Ectodermal cell (in vitro differentiated cells): ENCODE results near the gene ZNF263. TPM values are rescaled to one million over a fixed set of nuclear protein-coding genes. Genes with fewer than 3 reads are reported as not detected.

ENCODE experiments used
- H3K27ac ChIP-seq: 2 replicates; pipeline ENCODE4 v1.7.0; 2013; ENCODE audit warnings: mild to moderate bottlenecking, low read depth, low read length; ENCODE audit not compliant: insufficient read depth, poor library complexity, severe bottlenecking
- H3K27me3 ChIP-seq: 2 replicates; pipeline ENCODE4 v1.7.0; 2013; ENCODE audit warnings: mild to moderate bottlenecking, low read length; ENCODE audit not compliant: insufficient read depth, control insufficient read depth, poor library complexity, severe bottlenecking
- H3K36me3 ChIP-seq: one replicate; pipeline ENCODE4 v1.7.0; 2013; ENCODE audit warnings: low read length; ENCODE audit not compliant: control insufficient read depth, insufficient read depth
- H3K4me1 ChIP-seq: one replicate; pipeline ENCODE4 v1.7.0; 2013; ENCODE audit warnings: low read length; ENCODE audit not compliant: control insufficient read depth, insufficient read depth
- H3K4me3 ChIP-seq: 2 replicates; pipeline ENCODE4 v1.7.0; 2013; ENCODE audit warnings: low read depth, low read length, control low read depth; ENCODE audit not compliant: insufficient read depth
- H3K9me3 ChIP-seq: 2 replicates; pipeline ENCODE4 v1.7.0; 2013; ENCODE audit warnings: mild to moderate bottlenecking, low read length, moderate library complexity; ENCODE audit not compliant: control insufficient read depth
- WGBS, 2 experiments: methylation state at CpG; one replicate each; pipeline ENCODE4 v1.1.7; 2013; ENCODE audit warnings: missing lambda C conversion rate in 2 of 2; 5-methylcytosine and 5-hydroxymethylcytosine counted together
- polyA plus RNA-seq, 4 experiments: library from polyadenylated mRNA; stranded (reverse); fragments of 50-300 nt; gene quantifications; one replicate each; pipeline ENCODE4 v1.2.3, GENCODE V29; 2013

ZNF263 gene
- polyA plus RNA-seq (2013, experiment 1 of 4) = 30.6 TPM
- 33.7 TPM for polyA plus RNA-seq (2013, experiment 2 of 4)
- 28.4 TPM for polyA plus RNA-seq (2013, experiment 3 of 4)
- polyA plus RNA-seq (2013, experiment 4 of 4) = 33.2 TPM

DNA sequence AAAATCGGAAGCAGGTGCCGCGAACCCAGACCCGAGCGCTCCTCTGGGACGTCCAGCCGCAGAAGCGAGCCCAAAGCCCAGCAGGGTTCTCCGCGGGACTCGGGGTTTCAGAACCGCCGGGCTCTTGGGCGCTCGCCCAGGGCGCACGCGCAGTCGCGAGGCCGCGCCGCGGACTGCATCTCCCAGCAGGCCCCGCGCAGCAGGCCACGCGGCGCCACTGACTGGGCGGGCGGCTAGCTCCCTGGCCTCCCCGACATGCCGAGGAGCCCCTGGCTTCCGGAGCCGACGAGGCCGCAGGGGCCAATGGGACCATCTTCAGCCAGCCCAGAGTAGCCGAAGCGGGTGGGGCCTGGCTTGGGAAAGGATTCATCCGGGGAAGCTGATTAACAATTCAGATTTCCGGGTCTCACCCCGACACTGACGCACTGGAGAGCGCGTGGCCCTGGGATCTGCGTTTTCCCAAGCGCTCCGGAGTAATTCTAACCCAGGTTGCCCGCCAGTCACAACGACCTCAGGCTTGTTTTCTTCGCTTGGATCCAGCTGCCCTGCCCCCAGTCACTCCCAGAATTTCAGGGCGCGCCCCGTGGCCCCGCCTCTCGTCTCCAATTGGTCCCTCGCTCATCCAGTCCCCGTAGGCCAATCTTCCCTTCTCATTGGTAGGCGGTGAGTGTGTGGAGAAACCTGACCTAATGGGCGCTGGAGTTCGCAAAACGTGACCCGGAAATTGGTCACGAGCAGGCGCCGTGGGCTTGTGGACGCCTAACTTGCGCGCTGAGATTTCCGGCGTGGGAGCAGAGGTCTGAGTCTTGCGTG, at the start of gene ZNF263:
Gene ZNF263 (plus strand): TSS at position 762 of the 813 bp plus-strand sequence. CDS start 328 bp downstream, outside the sequence.
- H3K9me3 ChIP-seq = peaks cover 2% of the 10 kb centered on the region
- no peaks in the 10 kb centered on the region for H3K27me3 ChIP-seq
- 0% methylated on average over 72 of the region's 72 CpGs for WGBS, 2 experiments
- peak within 1 kb of the TSS; percentile 96 for H3K4me3 ChIP-seq
- peaks cover 12% of the 10 kb centered on the region for H3K4me1 ChIP-seq
- peaks cover 30% of the 10 kb centered on the region for H3K36me3 ChIP-seq
- peak within 1 kb of the TSS; percentile 97 for H3K27ac ChIP-seq

GRCh38 chr16:3234543-3234856, 48.8 kb upstream of the ZNF263 start:
- no peaks in the 10 kb centered on the region for H3K9me3 ChIP-seq
- 4% methylated on average over 18 of the region's 18 CpGs for WGBS, 2 experiments

GRCh38 chr16:3234857-3235561, 48.3 kb upstream of the ZNF263 start, which contains the start of gene ZNF200:
Gene ZNF200 (minus strand): TSS chr16:3235158. CDS start chr16:3233755, 1,403 bp downstream.
- H3K4me1 ChIP-seq = no peaks in the 10 kb centered on the region
- H3K27ac ChIP-seq = peak within 1 kb of the TSS; percentile 27
- H3K27me3 ChIP-seq = no peaks in the 10 kb centered on the region
- WGBS, 2 experiments = 0% methylated on average over 50 to 53 of the region's 59 CpGs
- peak within 1 kb of the TSS; percentile 87 for H3K4me3 ChIP-seq
- H3K36me3 ChIP-seq = peaks cover 14% of the 10 kb centered on the region
- H3K9me3 ChIP-seq = no peaks in the 10 kb centered on the region

More at GRCh38 chr16:3234543-3234856, 48.8 kb upstream of the ZNF263 start:
- Histone ChIP-seq H3K4me3 (peak overlapping the region; percentile 87), H3K27ac (no peak overlapping the region), H3K4me1 (no peaks in the 10 kb centered on the region), H3K36me3 (peaks cover 14% of the 10 kb centered on the region), H3K27me3 (no peaks in the 10 kb centered on the region)

DNA sequence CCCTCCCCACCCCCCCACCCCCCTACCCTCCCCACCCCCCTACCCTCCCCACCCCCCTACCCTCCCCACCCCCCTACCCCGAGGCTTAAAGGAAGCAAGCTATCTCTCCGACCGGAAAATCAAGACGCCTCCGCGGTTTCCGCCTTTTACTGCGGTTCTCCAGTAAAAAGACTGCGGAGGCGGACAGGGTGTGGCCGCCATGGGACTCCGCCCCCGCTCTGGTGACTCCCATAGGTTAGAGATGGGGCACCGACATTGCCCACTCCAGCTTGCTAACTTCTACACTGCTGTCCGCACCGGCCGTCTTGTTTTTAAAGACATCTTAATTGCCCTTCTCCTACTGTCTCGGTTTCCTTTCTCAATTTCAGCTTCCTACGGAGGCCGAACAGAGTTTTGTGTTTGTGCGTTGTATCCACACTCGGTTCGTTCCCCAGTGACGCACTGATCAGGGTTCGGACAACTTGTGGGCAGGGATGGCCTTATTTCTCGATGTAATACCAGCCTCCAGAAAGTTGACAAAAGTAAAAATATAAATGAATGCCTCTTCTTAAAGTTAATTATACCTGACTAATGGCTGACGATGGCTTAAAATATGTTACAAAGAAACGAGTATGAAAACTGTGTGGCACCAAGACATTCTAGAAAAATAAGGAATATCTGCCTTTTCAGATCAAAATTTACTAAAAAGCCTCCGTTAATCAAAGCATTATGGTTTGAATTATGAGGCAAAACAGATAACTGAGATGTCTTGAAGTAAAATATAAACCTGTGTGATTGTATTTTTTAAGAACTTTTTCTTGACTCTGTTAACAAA, 47.2 kb upstream of the ZNF263 start:
- H3K4me1 ChIP-seq = no peaks in the 10 kb centered on the region
- H3K27me3 ChIP-seq = no peaks in the 10 kb centered on the region
- H3K4me3 ChIP-seq = no peak overlapping the region
- WGBS, 2 experiments = 91 to 93% methylated on average over 27 to 29 of the region's 29 CpGs
- no peaks in the 10 kb centered on the region for H3K9me3 ChIP-seq
- no peak overlapping the region for H3K27ac ChIP-seq
- peaks cover 14% of the 10 kb centered on the region for H3K36me3 ChIP-seq

- 70 to 74% methylated on average over 5 of the region's 5 CpGs for WGBS, 2 experiments
- Histone ChIP-seq H3K36me3 (no peaks in the 10 kb centered on the region), H3K9me3 (no peaks in the 10 kb centered on the region), H3K27ac (no peak overlapping the region), H3K4me1 (no peaks in the 10 kb centered on the region), H3K4me3 (no peak overlapping the region), H3K27me3 (no peaks in the 10 kb centered on the region)
Observed at GRCh38 chr16:3241761-3242160, 41.5 kb upstream of the ZNF263 start.

DNA sequence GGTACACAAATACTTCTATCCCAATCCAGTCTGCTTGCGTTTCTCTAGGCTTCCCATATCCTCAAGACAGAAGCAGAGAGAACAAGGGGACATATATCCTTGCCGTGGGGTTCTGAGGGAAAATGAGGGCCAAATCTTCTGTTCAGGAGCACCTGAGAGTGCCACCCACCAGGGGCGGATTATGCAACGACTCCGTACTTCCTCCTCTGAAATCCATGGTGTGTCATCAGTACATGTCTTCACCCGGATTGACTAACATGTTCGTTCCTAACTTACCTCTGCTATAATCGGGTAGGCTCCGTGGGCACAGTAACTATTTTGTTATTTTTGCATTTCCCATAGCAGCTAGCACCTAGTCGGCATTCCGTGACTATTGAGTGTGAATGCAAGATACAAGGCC, 40.6 kb upstream of the ZNF263 start:
- Histone ChIP-seq H3K4me3 (no peak overlapping the region), H3K27me3 (no peaks in the 10 kb centered on the region), H3K4me1 (no peaks in the 10 kb centered on the region), H3K36me3 (no peaks in the 10 kb centered on the region), H3K9me3 (no peaks in the 10 kb centered on the region), H3K27ac (no peak overlapping the region)
- WGBS, 2 experiments = 83 to 84% methylated on average over 11 of the region's 11 CpGs

DNA sequence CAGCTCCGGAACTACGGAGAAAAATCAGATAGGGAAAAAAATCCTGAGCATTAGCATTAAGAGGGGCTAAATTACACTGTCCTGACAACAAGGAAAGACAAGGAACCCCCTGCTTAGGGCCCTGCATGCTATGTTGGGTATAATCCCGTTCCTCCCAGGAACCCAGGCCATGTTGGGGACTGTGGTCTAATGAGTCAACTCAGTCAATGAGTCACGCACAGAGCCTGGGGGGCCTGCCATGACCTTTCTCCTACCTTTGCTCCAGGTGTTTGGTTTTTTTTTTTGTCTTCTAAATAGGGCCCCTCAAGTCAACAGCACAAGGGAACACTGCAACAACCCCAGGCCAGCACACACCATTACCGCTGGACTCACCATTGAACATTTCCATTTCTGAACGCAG, 39.4 kb upstream of the ZNF263 start:
- no peak overlapping the region for H3K27ac ChIP-seq
- H3K4me3 ChIP-seq = no peak overlapping the region
- no peaks in the 10 kb centered on the region for H3K9me3 ChIP-seq
- H3K27me3 ChIP-seq = no peaks in the 10 kb centered on the region
- 88% methylated on average over 6 of the region's 6 CpGs for WGBS, 2 experiments
- no peaks in the 10 kb centered on the region for H3K36me3 ChIP-seq
- H3K4me1 ChIP-seq = no peaks in the 10 kb centered on the region

GRCh38 chr16:3246002-3246401, 37.3 kb upstream of the ZNF263 start:
- Histone ChIP-seq H3K27me3 (no peaks in the 10 kb centered on the region), H3K27ac (no peak overlapping the region), H3K4me1 (no peaks in the 10 kb centered on the region), H3K36me3 (no peaks in the 10 kb centered on the region), H3K9me3 (no peaks in the 10 kb centered on the region), H3K4me3 (no peak overlapping the region)
- 82 to 83% methylated on average over 7 of the region's 7 CpGs for WGBS, 2 experiments

GRCh38 chr16:3246876-3247275, 36.4 kb upstream of the ZNF263 start:
- Histone ChIP-seq H3K4me3 (no peak overlapping the region), H3K27me3 (no peaks in the 10 kb centered on the region), H3K36me3 (no peaks in the 10 kb centered on the region), H3K27ac (no peak overlapping the region), H3K4me1 (no peaks in the 10 kb centered on the region), H3K9me3 (no peaks in the 10 kb centered on the region)
- 90% methylated on average over 10 of the region's 10 CpGs for WGBS, 2 experiments
